ENCODE data around the gene WDR53.

DNA sequence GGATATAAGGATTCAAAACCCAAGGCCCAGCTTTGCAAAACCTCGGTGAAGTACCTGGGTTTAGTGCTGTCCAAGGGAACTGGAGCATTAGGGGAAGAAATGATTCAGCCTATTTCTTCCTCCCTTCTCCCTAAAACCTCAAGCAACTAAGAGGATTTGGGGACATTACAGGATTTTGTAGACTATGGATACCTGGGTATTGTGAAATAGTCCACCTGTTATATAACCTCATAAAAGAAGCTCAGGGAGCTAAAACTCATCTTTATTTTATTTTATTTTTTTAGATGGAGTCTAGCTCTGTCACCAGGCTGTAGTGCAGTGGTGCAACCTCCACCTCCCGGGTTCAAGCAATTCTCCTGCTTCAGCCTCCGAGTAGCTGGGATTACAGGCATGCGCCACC lies 44.5 kb downstream of the WDR53 start:
- TF ChIP-seq, protein P1, sequence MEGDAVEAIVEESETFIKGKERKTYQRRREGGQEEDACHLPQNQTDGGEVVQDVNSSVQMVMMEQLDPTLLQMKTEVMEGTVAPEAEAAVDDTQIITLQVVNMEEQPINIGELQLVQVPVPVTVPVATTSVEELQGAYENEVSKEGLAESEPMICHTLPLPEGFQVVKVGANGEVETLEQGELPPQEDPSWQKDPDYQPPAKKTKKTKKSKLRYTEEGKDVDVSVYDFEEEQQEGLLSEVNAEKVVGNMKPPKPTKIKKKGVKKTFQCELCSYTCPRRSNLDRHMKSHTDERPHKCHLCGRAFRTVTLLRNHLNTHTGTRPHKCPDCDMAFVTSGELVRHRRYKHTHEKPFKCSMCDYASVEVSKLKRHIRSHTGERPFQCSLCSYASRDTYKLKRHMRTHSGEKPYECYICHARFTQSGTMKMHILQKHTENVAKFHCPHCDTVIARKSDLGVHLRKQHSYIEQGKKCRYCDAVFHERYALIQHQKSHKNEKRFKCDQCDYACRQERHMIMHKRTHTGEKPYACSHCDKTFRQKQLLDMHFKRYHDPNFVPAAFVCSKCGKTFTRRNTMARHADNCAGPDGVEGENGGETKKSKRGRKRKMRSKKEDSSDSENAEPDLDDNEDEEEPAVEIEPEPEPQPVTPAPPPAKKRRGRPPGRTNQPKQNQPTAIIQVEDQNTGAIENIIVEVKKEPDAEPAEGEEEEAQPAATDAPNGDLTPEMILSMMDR (conservative IDR thresholded peaks at IDR 0.05; ENCODE audit: low read length), result no peak
- no peak for TF ChIP-seq EZH2phosphoT487 (IDR thresholded peaks at IDR 0.05; ENCODE audit: borderline replicate concordance, low read depth, low read length)

Data from OCI-LY7 (cell line).